ENCODE measurements around the gene ADNP2.

Gene ADNP2

DNA sequence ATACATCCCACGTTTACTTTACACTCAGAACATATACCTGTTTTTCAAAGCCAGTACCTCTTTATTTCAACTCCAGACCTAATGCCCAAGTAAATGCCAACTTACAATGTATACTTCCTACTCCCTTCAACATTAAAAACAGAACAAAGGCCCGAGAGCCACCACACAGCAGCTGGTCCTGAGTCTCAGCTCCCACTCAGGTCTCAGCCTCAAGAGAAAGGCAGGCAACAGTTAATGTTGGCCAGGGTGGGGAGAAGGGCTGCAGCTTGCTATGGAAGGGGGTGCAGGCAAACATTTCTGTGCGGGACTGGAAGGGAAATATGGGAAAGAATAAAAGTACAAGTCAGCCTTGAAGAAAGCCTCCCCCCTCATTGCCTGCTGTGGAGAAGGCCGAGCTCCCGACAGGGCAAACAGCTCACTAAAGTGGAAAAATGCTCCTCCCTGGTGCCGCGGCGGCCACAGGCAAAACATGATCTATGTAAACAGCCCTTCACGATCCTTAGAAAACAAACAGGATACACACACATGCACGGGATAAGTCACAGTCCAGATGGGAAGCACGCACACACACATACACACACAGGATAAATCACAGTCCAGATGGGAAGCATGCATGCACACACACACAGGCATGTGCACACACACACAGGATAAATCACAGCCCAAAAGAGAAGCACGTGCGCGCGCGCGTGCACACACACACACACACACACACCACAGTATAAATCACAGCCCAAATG is 67.4 kb downstream of the ADNP2 start (continued):
- TF ChIP-seq, protein P1, sequence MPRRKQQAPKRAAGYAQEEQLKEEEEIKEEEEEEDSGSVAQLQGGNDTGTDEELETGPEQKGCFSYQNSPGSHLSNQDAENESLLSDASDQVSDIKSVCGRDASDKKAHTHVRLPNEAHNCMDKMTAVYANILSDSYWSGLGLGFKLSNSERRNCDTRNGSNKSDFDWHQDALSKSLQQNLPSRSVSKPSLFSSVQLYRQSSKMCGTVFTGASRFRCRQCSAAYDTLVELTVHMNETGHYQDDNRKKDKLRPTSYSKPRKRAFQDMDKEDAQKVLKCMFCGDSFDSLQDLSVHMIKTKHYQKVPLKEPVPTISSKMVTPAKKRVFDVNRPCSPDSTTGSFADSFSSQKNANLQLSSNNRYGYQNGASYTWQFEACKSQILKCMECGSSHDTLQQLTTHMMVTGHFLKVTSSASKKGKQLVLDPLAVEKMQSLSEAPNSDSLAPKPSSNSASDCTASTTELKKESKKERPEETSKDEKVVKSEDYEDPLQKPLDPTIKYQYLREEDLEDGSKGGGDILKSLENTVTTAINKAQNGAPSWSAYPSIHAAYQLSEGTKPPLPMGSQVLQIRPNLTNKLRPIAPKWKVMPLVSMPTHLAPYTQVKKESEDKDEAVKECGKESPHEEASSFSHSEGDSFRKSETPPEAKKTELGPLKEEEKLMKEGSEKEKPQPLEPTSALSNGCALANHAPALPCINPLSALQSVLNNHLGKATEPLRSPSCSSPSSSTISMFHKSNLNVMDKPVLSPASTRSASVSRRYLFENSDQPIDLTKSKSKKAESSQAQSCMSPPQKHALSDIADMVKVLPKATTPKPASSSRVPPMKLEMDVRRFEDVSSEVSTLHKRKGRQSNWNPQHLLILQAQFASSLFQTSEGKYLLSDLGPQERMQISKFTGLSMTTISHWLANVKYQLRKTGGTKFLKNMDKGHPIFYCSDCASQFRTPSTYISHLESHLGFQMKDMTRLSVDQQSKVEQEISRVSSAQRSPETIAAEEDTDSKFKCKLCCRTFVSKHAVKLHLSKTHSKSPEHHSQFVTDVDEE (CRISPR knock-in tag; IDR thresholded peaks at IDR 0.05), result no peak
- TF ChIP-seq, protein P2, sequence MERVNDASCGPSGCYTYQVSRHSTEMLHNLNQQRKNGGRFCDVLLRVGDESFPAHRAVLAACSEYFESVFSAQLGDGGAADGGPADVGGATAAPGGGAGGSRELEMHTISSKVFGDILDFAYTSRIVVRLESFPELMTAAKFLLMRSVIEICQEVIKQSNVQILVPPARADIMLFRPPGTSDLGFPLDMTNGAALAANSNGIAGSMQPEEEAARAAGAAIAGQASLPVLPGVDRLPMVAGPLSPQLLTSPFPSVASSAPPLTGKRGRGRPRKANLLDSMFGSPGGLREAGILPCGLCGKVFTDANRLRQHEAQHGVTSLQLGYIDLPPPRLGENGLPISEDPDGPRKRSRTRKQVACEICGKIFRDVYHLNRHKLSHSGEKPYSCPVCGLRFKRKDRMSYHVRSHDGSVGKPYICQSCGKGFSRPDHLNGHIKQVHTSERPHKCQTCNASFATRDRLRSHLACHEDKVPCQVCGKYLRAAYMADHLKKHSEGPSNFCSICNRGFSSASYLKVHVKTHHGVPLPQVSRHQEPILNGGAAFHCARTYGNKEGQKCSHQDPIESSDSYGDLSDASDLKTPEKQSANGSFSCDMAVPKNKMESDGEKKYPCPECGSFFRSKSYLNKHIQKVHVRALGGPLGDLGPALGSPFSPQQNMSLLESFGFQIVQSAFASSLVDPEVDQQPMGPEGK (CRISPR knock-in tag; IDR thresholded peaks at IDR 0.05; ENCODE audit: borderline replicate concordance), result no peak
- TF ChIP-seq SNAI2 (CRISPR knock-in tag; IDR thresholded peaks at IDR 0.05) (no peak), OSR1 (CRISPR knock-in tag; IDR thresholded peaks at IDR 0.05) (no peak)

DNA sequence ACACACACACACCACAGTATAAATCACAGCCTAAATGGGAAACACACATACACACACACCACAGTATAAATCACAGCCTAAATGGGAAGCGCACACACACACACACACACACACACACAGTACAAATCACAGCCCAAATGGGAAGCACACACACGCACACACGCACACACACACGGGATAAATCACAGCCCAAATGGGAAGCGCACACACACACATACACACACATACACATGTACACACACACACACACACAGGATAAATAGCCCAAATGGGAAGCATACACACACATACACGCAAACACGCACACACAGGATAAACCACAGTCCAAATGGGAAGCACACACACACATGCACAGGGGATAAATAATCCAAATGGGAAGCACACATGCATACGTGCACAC is 68.1 kb downstream of the ADNP2 start:
- no peak for TF ChIP-seq ARNTL (CRISPR knock-in tag; IDR thresholded peaks at IDR 0.05; ENCODE audit: borderline replicate concordance, low read depth)
- TF ChIP-seq RARB (CRISPR knock-in tag; IDR thresholded peaks at IDR 0.05), result no peak
- no peak for TF ChIP-seq ZNF565 (CRISPR knock-in tag; conservative IDR thresholded peaks at IDR 0.05; ENCODE audit: low read depth)
- no peak for TF ChIP-seq TOX (CRISPR knock-in tag; IDR thresholded peaks at IDR 0.05; ENCODE audit: borderline replicate concordance)
- TF ChIP-seq ESRRG (CRISPR knock-in tag; IDR thresholded peaks at IDR 0.05), result no peak
- no peak for TF ChIP-seq ISL1 (CRISPR knock-in tag; IDR thresholded peaks at IDR 0.05)
- TF ChIP-seq CSDC2 (CRISPR knock-in tag; IDR thresholded peaks at IDR 0.05), result no peak
- TF ChIP-seq, protein P3, sequence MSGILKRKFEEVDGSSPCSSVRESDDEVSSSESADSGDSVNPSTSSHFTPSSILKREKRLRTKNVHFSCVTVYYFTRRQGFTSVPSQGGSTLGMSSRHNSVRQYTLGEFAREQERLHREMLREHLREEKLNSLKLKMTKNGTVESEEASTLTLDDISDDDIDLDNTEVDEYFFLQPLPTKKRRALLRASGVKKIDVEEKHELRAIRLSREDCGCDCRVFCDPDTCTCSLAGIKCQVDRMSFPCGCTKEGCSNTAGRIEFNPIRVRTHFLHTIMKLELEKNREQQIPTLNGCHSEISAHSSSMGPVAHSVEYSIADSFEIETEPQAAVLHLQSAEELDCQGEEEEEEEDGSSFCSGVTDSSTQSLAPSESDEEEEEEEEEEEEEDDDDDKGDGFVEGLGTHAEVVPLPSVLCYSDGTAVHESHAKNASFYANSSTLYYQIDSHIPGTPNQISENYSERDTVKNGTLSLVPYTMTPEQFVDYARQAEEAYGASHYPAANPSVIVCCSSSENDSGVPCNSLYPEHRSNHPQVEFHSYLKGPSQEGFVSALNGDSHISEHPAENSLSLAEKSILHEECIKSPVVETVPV (CRISPR knock-in tag; IDR thresholded peaks at IDR 0.05), result no peak
- ATAC-seq, result no peak

DNA sequence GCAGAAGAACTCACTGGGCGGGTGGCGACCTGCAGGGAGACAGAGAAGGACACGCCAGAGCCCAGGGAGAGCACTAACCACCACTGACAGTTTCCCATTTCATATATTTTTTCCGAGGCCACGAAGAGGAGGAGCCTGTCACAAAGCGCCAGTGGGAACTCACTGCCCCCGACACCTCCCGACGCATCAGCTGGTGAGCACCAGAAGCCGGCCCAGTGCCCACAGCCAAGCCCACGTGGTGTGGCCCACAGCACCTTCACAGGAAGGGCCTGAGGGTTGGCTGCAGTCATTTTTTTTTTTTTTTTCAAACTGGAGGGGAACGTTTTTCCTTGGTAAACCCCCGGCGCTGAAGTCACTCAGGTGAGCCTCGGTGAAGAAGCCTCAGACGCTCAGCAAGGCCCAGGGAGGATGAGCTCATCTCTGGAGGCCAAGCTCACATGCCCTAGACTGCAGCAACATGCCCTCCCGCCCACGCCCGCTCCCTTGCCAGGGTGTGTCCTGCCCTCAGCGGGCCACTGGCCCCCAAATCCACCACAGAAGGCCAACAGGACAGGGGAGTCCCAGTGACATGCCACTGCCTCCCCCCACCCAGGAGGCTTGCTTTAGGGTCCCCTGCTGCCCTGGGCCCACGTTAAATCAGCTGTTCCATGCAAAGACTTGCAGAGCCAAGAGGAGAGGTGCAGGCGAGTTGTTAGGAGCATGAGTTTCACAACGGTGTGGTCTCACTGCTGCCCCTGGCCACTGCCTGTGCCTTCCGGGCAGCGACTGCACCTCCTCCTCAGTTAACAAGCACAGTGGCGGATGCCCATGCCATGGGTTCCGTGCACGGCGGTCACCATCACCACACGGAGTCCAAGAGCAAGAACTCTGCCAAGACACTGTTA is 70.1 kb downstream of the ADNP2 start:
- no peak for ATAC-seq

More for the DNA sequence above, 70.1 kb downstream of the ADNP2 start:
- TF ChIP-seq, protein P2 (CRISPR knock-in tag; IDR thresholded peaks at IDR 0.05; ENCODE audit: borderline replicate concordance), result no peak
- TF ChIP-seq ZNF565 (CRISPR knock-in tag; conservative IDR thresholded peaks at IDR 0.05; ENCODE audit: low read depth), result no peak
- TF ChIP-seq, protein P4, sequence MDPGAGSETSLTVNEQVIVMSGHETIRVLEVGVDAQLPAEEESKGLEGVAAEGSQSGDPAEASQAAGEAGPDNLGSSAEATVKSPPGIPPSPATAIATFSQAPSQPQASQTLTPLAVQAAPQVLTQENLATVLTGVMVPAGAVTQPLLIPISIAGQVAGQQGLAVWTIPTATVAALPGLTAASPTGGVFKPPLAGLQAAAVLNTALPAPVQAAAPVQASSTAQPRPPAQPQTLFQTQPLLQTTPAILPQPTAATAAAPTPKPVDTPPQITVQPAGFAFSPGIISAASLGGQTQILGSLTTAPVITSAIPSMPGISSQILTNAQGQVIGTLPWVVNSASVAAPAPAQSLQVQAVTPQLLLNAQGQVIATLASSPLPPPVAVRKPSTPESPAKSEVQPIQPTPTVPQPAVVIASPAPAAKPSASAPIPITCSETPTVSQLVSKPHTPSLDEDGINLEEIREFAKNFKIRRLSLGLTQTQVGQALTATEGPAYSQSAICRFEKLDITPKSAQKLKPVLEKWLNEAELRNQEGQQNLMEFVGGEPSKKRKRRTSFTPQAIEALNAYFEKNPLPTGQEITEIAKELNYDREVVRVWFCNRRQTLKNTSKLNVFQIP (CRISPR knock-in tag; IDR thresholded peaks at IDR 0.05; ENCODE audit: borderline replicate concordance, low read depth), result no peak
- TF ChIP-seq ARNTL (CRISPR knock-in tag; IDR thresholded peaks at IDR 0.05; ENCODE audit: borderline replicate concordance, low read depth), result no peak
- no peak for TF ChIP-seq GLIS3 (CRISPR knock-in tag; IDR thresholded peaks at IDR 0.05)
- no peak for TF ChIP-seq OSR1 (CRISPR knock-in tag; IDR thresholded peaks at IDR 0.05)
- TF ChIP-seq ZFP3 (CRISPR knock-in tag; IDR thresholded peaks at IDR 0.05), result no peak
- no peak for TF ChIP-seq ZC3H10 (CRISPR knock-in tag; IDR thresholded peaks at IDR 0.05)
- TF ChIP-seq, protein P1 (CRISPR knock-in tag; IDR thresholded peaks at IDR 0.05), result no peak
- no peak for TF ChIP-seq TOX (CRISPR knock-in tag; IDR thresholded peaks at IDR 0.05; ENCODE audit: borderline replicate concordance)
- TF ChIP-seq SNAI2 (CRISPR knock-in tag; IDR thresholded peaks at IDR 0.05), result no peak
- TF ChIP-seq, protein P3 (CRISPR knock-in tag; IDR thresholded peaks at IDR 0.05), result no peak
- no peak for TF ChIP-seq RARB (CRISPR knock-in tag; IDR thresholded peaks at IDR 0.05)
